Adrenal gland (tissue), 12 donors: ENCODE measurements around the gene CCDC85C. TPM values are rescaled to one million over a fixed set of nuclear protein-coding genes. Genes with fewer than 3 reads are reported as not detected.

Experiments used
- DNase-seq, 7 donors: peaks; one replicate each; pipeline ENCODE4 v3.0.0-alpha.2; 2019 to 2020
- H3K27ac ChIP-seq, 5 donors: fragments of 200-600 bp; sonication (generic) in 4 of 5; 1 replicate in 3 of 5; 2 replicates in 2 of 5; pipeline versions ENCODE4 v1.5.1 to v1.8.0; 2016 to 2020; ENCODE audit warnings: mild to moderate bottlenecking in 1 of 5
- H3K27me3 ChIP-seq: fragments of 200-600 bp; 2 replicates; pipeline ENCODE4 v1.8.0; 2021
- H3K36me3 ChIP-seq, 2 donors: fragments of 200-600 bp; replicated peaks in 1 of 2; 1 replicate in 1 of 2; 2 replicates in 1 of 2; pipeline versions ENCODE4 v1.5.1 to v1.8.0; 2018 to 2022
- H3K4me1 ChIP-seq, 2 donors: fragments of 200-600 bp; replicated peaks in 1 of 2; 1 replicate in 1 of 2; 2 replicates in 1 of 2; pipeline versions ENCODE4 v1.5.1 to v1.8.0; 2018 to 2021
- H3K4me3 ChIP-seq, 4 donors: fragments of 200-600 bp; sonication (generic) in 3 of 4; one replicate each; pipeline ENCODE4 v1.5.1; 2016 to 2018
- H3K9me3 ChIP-seq, 3 donors: fragments of 200-600 bp; sonication (generic) in 1 of 3; replicated peaks in 1 of 3; 1 replicate in 2 of 3; 2 replicates in 1 of 3; pipeline versions ENCODE4 v1.5.1 to v1.8.0; 2016 to 2021
- CTCF ChIP-seq, 6 experiments: fragments of 450-650 bp in 4 of 6; fragments of 200-600 bp in 2 of 6; sonication (generic) in 1 of 6; IDR thresholded peaks; 1 replicate in 5 of 6; 2 replicates in 1 of 6; pipeline versions ENCODE4 v1.5.1 to v1.8.0; 2016 to 2021; ENCODE audit warnings: antibody characterized with exemption in 6 of 6, mild to moderate bottlenecking in 2 of 6, moderate library complexity in 1 of 6
- POLR2A ChIP-seq, 2 donors: fragments of 450-650 bp; IDR thresholded peaks; one replicate each; pipeline ENCODE4 v1.6.1; 2017; ENCODE audit warnings: antibody characterized with exemption in 2 of 2, mild to moderate bottlenecking in 2 of 2, moderate library complexity in 1 of 2
- WGBS, 4 donors: extraction: QIAGEN DNeasy Blood & Tissue Kit in 2 of 4; methylation state at CpG; one replicate each; pipeline versions ENCODE4 v1.1.5 to v1.1.7; 2013 to 2017; 5-methylcytosine and 5-hydroxymethylcytosine counted together
- intact Hi-C, 2 donors: fragments of 100-400 bp; cut with DNase I; formaldehyde crosslinking; loops; one replicate each; pipeline versions ENCODE4 v1.14.1 to v1.15.0; 2022 to 2023
- polyA plus RNA-seq, 3 donors: library from polyadenylated mRNA; stranded (reverse); fragments of 200-250 nt in 2 of 3; fragments of 350-450 nt in 1 of 3; fragmentation: Illumina TruSeq in 1 of 3; extraction: RNeasy Lipid Tissue Mini Kit (QIAGEN cat#74804) in 1 of 3; gene quantifications; one replicate each; pipeline ENCODE4 v1.2.3, GENCODE V29; 2013 to 2014
- total RNA-seq, 9 donors: library from RNA; depleted of rRNA in 4 of 9; stranded (reverse); fragments of >200 nt in 4 of 9; fragments of 120-200 nt in 1 of 9; fragmentation: NEBNext Ultra II Directional in 1 of 9; extraction: Animal tissue kit (Norgen Biotek cat#: 25700) in 1 of 9; gene quantifications; one replicate each; pipeline versions ENCODE4 v1.1.0 to v1.2.4, GENCODE V29; 2013 to 2023
- donor health status: healthy with polysubstance abuse.
- donor health status: Bipolar disorder and iron deficiency.
- donor health status: DM: yes; HTN: yes; CAD: no.
- donor health status: DM: no; HTN: no; CAD: no.
- donor health status: DM: no; HTN: no; CAD: no.
- donor health status: DM: yes; HTN: yes; CAD: no.

Gene CCDC85C
- total and polyA plus RNA-seq, 12 donors = 4.2 to 59.0 (median 37.9) TPM

DNA sequence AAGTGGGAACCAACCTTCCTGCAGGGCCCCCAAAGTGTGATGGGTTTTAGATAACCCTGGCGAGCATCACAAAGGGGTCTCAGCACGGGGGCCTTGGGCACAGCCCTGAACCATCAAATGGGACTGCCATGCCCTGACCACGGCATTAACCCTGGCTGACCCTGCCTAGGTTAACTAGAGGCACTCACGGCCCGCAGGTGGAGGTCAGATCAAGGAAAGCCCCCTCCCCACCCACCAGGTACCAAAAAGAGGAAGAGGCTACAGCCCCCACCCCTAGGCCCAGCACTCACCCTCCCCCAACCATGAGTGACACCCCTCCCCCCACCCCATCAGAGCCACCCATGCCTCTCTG is 80.3 kb downstream of the CCDC85C start:
- Histone ChIP-seq H3K4me3 (no peak overlapping the region), H3K27ac (peak overlapping the region in 3 of 5 donors; percentile 39 to 80 (median 54)), H3K36me3 (no peaks in the 10 kb centered on the region), H3K9me3 (no peaks in the 10 kb centered on the region), H3K27me3 (no peaks in the 10 kb centered on the region), H3K4me1 (peaks cover 13 to 15% of the 10 kb centered on the region in 2 donors)
- no peak for TF ChIP-seq POLR2A (IDR thresholded peaks at IDR 0.05)
- no peak for TF ChIP-seq CTCF (IDR thresholded peaks at IDR 0.05)
- no peak for DNase-seq
- WGBS, 4 donors = 76 to 83% (median 79%) methylated on average over 1 to 5 of the region's 5 CpGs
- intact Hi-C loops = no loop called here

DNA sequence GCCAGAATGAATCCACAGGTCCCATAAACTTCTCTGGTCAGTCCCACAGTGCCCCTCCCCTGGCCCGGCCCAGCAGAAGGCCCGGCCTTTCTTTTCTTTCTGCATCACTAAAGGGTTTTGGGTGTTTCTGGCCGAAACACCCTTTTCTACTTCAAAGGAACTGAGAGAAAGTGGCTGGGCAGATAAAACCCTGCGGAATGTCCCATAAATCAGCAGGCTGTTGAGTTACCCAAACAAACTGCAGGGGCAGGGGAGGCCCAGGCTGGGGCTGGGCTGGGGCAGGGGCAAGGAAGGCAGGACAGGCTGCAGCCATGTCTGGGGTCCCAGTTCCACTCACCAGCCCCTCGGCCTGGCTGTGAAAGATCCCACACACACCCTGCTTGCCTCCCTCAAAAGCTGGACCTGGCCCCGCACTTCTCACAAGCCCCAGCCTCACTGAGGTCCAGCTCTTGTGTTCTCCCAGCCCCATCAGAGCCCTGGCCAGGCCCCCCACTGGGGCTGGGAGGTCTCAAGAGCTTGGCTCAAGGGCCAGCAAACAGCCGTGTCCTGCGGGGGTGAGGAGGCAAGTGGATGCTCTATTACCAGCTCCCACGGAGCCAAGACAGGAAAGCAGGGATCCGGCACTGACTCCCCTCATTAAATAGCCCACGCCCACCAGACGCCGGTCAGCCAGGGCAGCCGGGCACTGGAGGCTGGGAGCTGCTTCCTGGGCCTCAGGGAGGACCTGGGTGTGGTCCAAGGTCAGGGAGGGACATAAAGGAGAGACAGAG is 80.9 kb downstream of the CCDC85C start:
- intact Hi-C loops = no loop called here
- 40 to 56% (median 48%) methylated on average over 12 to 14 of the region's 14 CpGs for WGBS, 4 donors
- no peak overlapping the region for H3K4me3 ChIP-seq
- H3K27me3 ChIP-seq = no peaks in the 10 kb centered on the region
- no peaks in the 10 kb centered on the region for H3K36me3 ChIP-seq
- TF ChIP-seq CTCF (IDR thresholded peaks at IDR 0.05) = no peak
- no peak for TF ChIP-seq POLR2A (IDR thresholded peaks at IDR 0.05)
- no peaks in the 10 kb centered on the region for H3K9me3 ChIP-seq
- H3K4me1 ChIP-seq = peaks cover 15 to 21% of the 10 kb centered on the region in 2 donors
- peak overlapping the region; percentile 0 to 80 (median 39) for H3K27ac ChIP-seq
- DNase-seq = peak in 3 of 7 donors; percentile 43 to 62 (median 59)

DNA sequence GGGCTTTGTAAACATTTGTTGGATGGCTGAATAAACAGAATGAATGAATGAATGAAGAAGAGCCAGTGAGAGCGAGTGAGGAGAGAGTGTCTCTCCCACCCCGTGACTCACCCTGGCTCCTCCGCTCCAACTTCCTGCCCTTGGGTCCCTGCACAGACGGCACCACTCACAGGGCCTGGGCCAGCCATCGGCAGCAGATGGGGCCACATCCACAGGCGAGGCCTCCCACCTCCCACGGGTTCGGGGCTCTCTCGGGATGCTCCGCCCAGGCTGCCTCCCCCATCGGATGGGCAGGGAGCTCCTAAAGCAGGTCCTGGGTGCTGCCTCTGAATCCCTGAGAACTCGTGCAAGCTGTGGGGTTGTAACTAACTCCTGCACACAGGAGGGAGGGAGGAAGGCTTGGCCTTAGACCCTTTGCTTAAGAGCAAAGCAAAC is 81.5 kb downstream of the CCDC85C start:
- peaks cover 15 to 22% of the 10 kb centered on the region in 2 donors for H3K4me1 ChIP-seq
- H3K27me3 ChIP-seq = no peaks in the 10 kb centered on the region
- TF ChIP-seq CTCF (IDR thresholded peaks at IDR 0.05) = no peak
- TF ChIP-seq POLR2A (IDR thresholded peaks at IDR 0.05) = no peak
- DNase-seq = peak in 5 of 7 donors; percentile 67 to 85 (median 69)
- intact Hi-C loops = no loop called here
- H3K27ac ChIP-seq = peak overlapping the region; percentile 0 to 80 (median 39)
- no peak overlapping the region for H3K4me3 ChIP-seq
- 19 to 44% (median 29%) methylated on average over 8 to 12 of the region's 12 CpGs for WGBS, 4 donors
- H3K9me3 ChIP-seq = no peaks in the 10 kb centered on the region
- H3K36me3 ChIP-seq = no peaks in the 10 kb centered on the region

GRCh38 chr14:99522025-99522401 is 82.0 kb downstream of the CCDC85C start:
- TF ChIP-seq POLR2A (IDR thresholded peaks at IDR 0.05) = no peak
- no peak for TF ChIP-seq CTCF (IDR thresholded peaks at IDR 0.05)
- no peaks in the 10 kb centered on the region for H3K36me3 ChIP-seq
- peak overlapping the region in 2 of 5 donors; percentile 39 to 80 for H3K27ac ChIP-seq
- H3K27me3 ChIP-seq = no peaks in the 10 kb centered on the region
- H3K4me3 ChIP-seq = no peak overlapping the region
- intact Hi-C loops = no loop called here
- 77 to 84% (median 82%) methylated on average over 10 to 18 of the region's 18 CpGs for WGBS, 4 donors
- H3K9me3 ChIP-seq = no peaks in the 10 kb centered on the region
- peaks cover 15 to 22% of the 10 kb centered on the region in 2 donors for H3K4me1 ChIP-seq
- DNase-seq = peak in 2 of 7 donors; percentile 9 to 13
